GM12878 (cell line): ENCODE measurements around the gene ABCA13. TPM values are rescaled to one million over a fixed set of nuclear protein-coding genes. Genes with fewer than 3 reads are reported as not detected.

Experiments
- ATAC-seq: fragments of 200-7000 bp; cut with Tn5 transposase; 3 replicates; pipeline ENCODE4 v1.9.1; 2020; ENCODE audit warnings: mild to moderate bottlenecking, moderate library complexity
- BruUV-seq: library from RNA; stranded (reverse); fragments of 400-500 nt; replicated peaks from 2 replicates; lab custom pipeline; 2021; lab: Mats Ljungman, UMichigan
- CTCF ChIA-PET: fragments of 300-600 bp; sonication (Branson Sonifier 250); formaldehyde crosslinking; extraction: SDS; loops from one replicate; lab custom pipeline; 2021; ENCODE audit warnings: inconsistent platforms; lab: Yijun Ruan, JAX
- POLR2A ChIA-PET: fragments of 350-600 bp; formaldehyde crosslinking; extraction: SDS; loops from one replicate; lab custom pipeline; 2021; ENCODE audit warnings: inconsistent platforms; lab: Charles Lee
- RAD21 ChIA-PET: fragments of 300-600 bp; sonication (Branson Sonifier 250); formaldehyde crosslinking; loops from one replicate; lab custom pipeline; 2023; ENCODE audit warnings: antibody characterized with exemption; ENCODE audit not compliant: unreplicated experiment; lab: Charles Lee
- SMC1A ChIA-PET: fragments of 300-600 bp; sonication (Branson Sonifier 250); formaldehyde crosslinking; loops from one replicate; lab custom pipeline; 2023; ENCODE audit not compliant: unreplicated experiment, uncharacterized antibody; lab: Charles Lee
- DNase-seq: peaks from one replicate; pipeline ENCODE4 v3.0.0-alpha.2; 2011; ENCODE audit warnings: low read depth, low spot score
- FAIRE-seq: peaks from 3 replicates; lab custom pipeline; 2011; peaks lifted over from hg19 to GRCh38; lab: Jason Lieb, UNC
- H2AFZ ChIP-seq: 2 replicates; pipeline ENCODE4 v1.6.0; 2011; ENCODE audit warnings: low read depth, low read length, control low read depth; ENCODE audit not compliant: control insufficient read depth
- H3K27ac ChIP-seq: 2 replicates; pipeline ENCODE4 v1.5.1; 2011; ENCODE audit warnings: control low read depth; ENCODE audit not compliant: control insufficient read depth, insufficient read depth
- H3K27me3 ChIP-seq, 2 experiments: replicated peaks in 1 of 2; 2 replicates each; pipeline versions ENCODE4 v1.6.0 to v1.6.1; 2011; ENCODE audit warnings: low read length in 1 of 2; ENCODE audit not compliant: control insufficient read depth in 2 of 2, insufficient read depth in 2 of 2
- H3K36me3 ChIP-seq, 2 experiments: 2 replicates each; pipeline ENCODE4 v1.5.1; 2011; ENCODE audit warnings: low read length in 1 of 2; ENCODE audit not compliant: control insufficient read depth in 2 of 2, insufficient read depth in 2 of 2
- H3K4me1 ChIP-seq: 2 replicates; pipeline ENCODE4 v1.6.1; 2011; ENCODE audit warnings: mild to moderate bottlenecking, low read length, moderate library complexity, mixed read lengths; ENCODE audit not compliant: control insufficient read depth, insufficient read depth
- H3K4me2 ChIP-seq: 2 replicates; pipeline ENCODE4 v1.6.0; 2011; ENCODE audit warnings: control low read depth; ENCODE audit not compliant: control insufficient read depth, insufficient read depth
- H3K4me3 ChIP-seq: fragments of 200-600 bp; sonication (generic); 2 replicates; pipeline ENCODE4 v1.5.1; 2016
- H3K79me2 ChIP-seq: 2 replicates; pipeline ENCODE4 v1.6.0; 2011; ENCODE audit warnings: low read length; ENCODE audit not compliant: control insufficient read depth, insufficient read depth
- H3K9ac ChIP-seq: 2 replicates; pipeline ENCODE4 v1.8.0; 2011; ENCODE audit warnings: low read length, control low read depth, mixed read lengths; ENCODE audit not compliant: control insufficient read depth, insufficient read depth
- H3K9me3 ChIP-seq: replicated peaks from 3 replicates; pipeline ENCODE4 v1.5.1; 2011; ENCODE audit warnings: mild to moderate bottlenecking, low read length; ENCODE audit not compliant: control insufficient read depth, insufficient read depth
- H4K20me1 ChIP-seq: 2 replicates; pipeline ENCODE4 v1.6.0; 2011; ENCODE audit not compliant: control insufficient read depth, insufficient read depth
- BRCA1 ChIP-seq: IDR thresholded peaks from 2 replicates; pipeline ENCODE4 v1.6.1; 2011; ENCODE audit warnings: low read depth, low read length, improper control_type of control experiment
- CBX3 ChIP-seq: fragments of 200-600 bp; sonication (generic); IDR thresholded peaks from 2 replicates; pipeline ENCODE4 v1.6.1; 2016; ENCODE audit warnings: low read depth, borderline replicate concordance
- CHD2 ChIP-seq: IDR thresholded peaks from 2 replicates; pipeline ENCODE4 v1.6.1; 2011; ENCODE audit warnings: low read depth, low read length, improper control_type of control experiment, borderline replicate concordance
- MTA2 ChIP-seq: fragments of 450-650 bp; IDR thresholded peaks from 2 replicates; pipeline ENCODE4 v1.6.1; 2016; ENCODE audit warnings: low read depth, mild to moderate bottlenecking, moderate library complexity
- NR2C1 ChIP-seq: fragments of 450-650 bp; IDR thresholded peaks from 2 replicates; pipeline ENCODE4 v1.6.1; 2017; ENCODE audit warnings: antibody characterized with exemption, mild to moderate bottlenecking, moderate library complexity
- NR2F1 ChIP-seq: fragments of 450-650 bp; conservative IDR thresholded peaks from 2 replicates; pipeline ENCODE4 v1.6.1; 2017; ENCODE audit warnings: mild to moderate bottlenecking
- PAX5 ChIP-seq: IDR thresholded peaks from 2 replicates; pipeline ENCODE4 v1.6.1; 2011; ENCODE audit warnings: low read depth, low read length, borderline replicate concordance
- PRDM15 ChIP-seq: fragments of 450-650 bp; formaldehyde crosslinking; IDR thresholded peaks from 2 replicates; pipeline ENCODE4 v1.4.0; 2020; ENCODE audit warnings: mild to moderate bottlenecking, moderate library complexity
- SMAD1 ChIP-seq: fragments of 450-650 bp; IDR thresholded peaks from 2 replicates; pipeline ENCODE4 v1.6.1; 2018; ENCODE audit warnings: mild to moderate bottlenecking, low read depth; ENCODE audit not compliant: partially characterized antibody
- SPI1 ChIP-seq: IDR thresholded peaks from 2 replicates; pipeline ENCODE4 v1.6.1; 2011; ENCODE audit warnings: low read depth, mild to moderate bottlenecking, low read length, moderate library complexity, borderline replicate concordance; ENCODE audit not compliant: insufficient read depth
- TCF7 ChIP-seq: IDR thresholded peaks from 2 replicates; pipeline ENCODE4 v1.6.1; 2014; ENCODE audit warnings: antibody characterized with exemption, borderline replicate concordance
- WRNIP1 ChIP-seq: IDR thresholded peaks from 2 replicates; pipeline ENCODE4 v1.6.1; 2011; ENCODE audit warnings: low read depth, low read length, improper control_type of control experiment, borderline replicate concordance
- ZBED1 ChIP-seq: IDR thresholded peaks from 2 replicates; pipeline ENCODE4 v1.6.1; 2016; ENCODE audit warnings: borderline replicate concordance
- ZNF622 ChIP-seq: fragments of 450-650 bp; IDR thresholded peaks from 2 replicates; pipeline ENCODE4 v1.6.1; 2017; ENCODE audit warnings: mild to moderate bottlenecking, inconsistent platforms
- WGBS: methylation state at CpG from one replicate; pipeline ENCODE4 v1.1.6; 2016; ENCODE audit warnings: low lambda C conversion rate; ENCODE audit not compliant: insufficient replicate concordance, insufficient coverage; ENCODE audit errors: missing lambda C conversion rate; 5-methylcytosine and 5-hydroxymethylcytosine counted together
- in situ Hi-C: fragments of 300-500 bp; cut with MboI; formaldehyde crosslinking; loops from 9 replicates; pipeline ENCODE4 v1.14.3; 2018; ENCODE audit warnings: mixed read lengths
- intact Hi-C: fragments of 100-400 bp; cut with micrococcal nuclease; formaldehyde crosslinking; loops from one replicate; pipeline ENCODE4 v1.14.2; 2022; ENCODE audit not compliant: unreplicated experiment
- polyA plus RNA-seq, 11 experiments: library from polyadenylated mRNA; depleted of rRNA in 4 of 11; unstranded in 6 of 11; stranded (reverse) in 5 of 11; fragments of >200 nt; fragmentation: Nextera tagmentation in 4 of 11; fragmentation: Illumina TruSeq in 1 of 11; extraction: Ambion mirVana in 4 of 11; extraction: Trizol in 1 of 11; gene quantifications; 1 replicate in 1 of 11; 2 replicates in 10 of 11; pipeline versions ENCODE4 v1.2.1 to v1.2.3, GENCODE V29; 2011 to 2016; ENCODE audit warnings: inconsistent platforms in 2 of 11, missing spikeins in 2 of 11, low read depth in 1 of 11
- total RNA-seq, 4 experiments: library from RNA; depleted of rRNA in 3 of 4; stranded (reverse); fragments of >200 nt in 3 of 4; fragmentation: Illumina TruSeq in 1 of 4; extraction: Trizol in 1 of 4; gene quantifications; 2 replicates each; pipeline versions ENCODE4 v1.2.1 to v1.2.3, GENCODE V29; 2013 to 2021

Gene ABCA13
- total and polyA plus RNA-seq, 10 of the 15 experiments (the other 5 are each of a cell fraction or from before 2014, with no cell fraction given) = under 0.01 to 0.98 (median 0.04) TPM; not detected in 2

GRCh38 chr7:48638041-48638440 is 466.8 kb downstream of the ABCA13 start:
- in situ Hi-C loops = no loop called here

More at GRCh38 chr7:48638041-48638440, 466.8 kb downstream of the ABCA13 start:
- 15% methylated on average over 6 of the region's 6 CpGs for WGBS
- no peak overlapping the region for H3K27ac ChIP-seq
- FAIRE-seq = no peak
- no peak overlapping the region for H3K4me3 ChIP-seq
- TF ChIP-seq PAX5 (no peak), CHD2 (no peak), NR2F1 (no peak), SPI1 (no peak), MTA2 (no peak), ZNF622 (no peak), NR2C1 (no peak), WRNIP1 (no peak), CBX3 (no peak), SMAD1 (no peak), ZBED1 (no peak), BRCA1 (no peak), TCF7 (no peak), PRDM15 (CRISPR knock-in tag) (no peak)
- H3K4me1 ChIP-seq = no peaks in the 10 kb centered on the region
- H3K4me2 ChIP-seq = no peak overlapping the region
- H4K20me1 ChIP-seq = no peaks in the 10 kb centered on the region
- H3K79me2 ChIP-seq = no peaks in the 10 kb centered on the region
- ChIA-PET CTCF (interaction anchor here (1.1 to 1.2 kb wide), 2 partner anchors 10 to 15 kb away, joined by 3 to 5 read pairs; no protein-coding TSS in a partner anchor), SMC1A (interaction anchor here (0.9 to 1.3 kb wide), 3 partner anchors 12 to 70 kb away, joined by 3 to 4 read pairs (median 3); no protein-coding TSS in a partner anchor), POLR2A (interaction anchor here (0.5 kb wide), 1 partner anchor 101 kb away, joined by 3 read pairs; no protein-coding TSS in a partner anchor), RAD21 (no interaction called here)
- intact Hi-C loops = no loop called here
- H3K27me3 ChIP-seq = no peaks in the 10 kb centered on the region
- no peak overlapping the region for H3K9ac ChIP-seq
- no peak; the same call in 1 of the 3 replicates for ATAC-seq
- DNase-seq = no peak
- H3K36me3 ChIP-seq = no peaks in the 10 kb centered on the region
- no peaks in the 10 kb centered on the region for H3K9me3 ChIP-seq
- no peak overlapping the region for H2AFZ ChIP-seq
- BruUV-seq = no TSS peak
